ENCODE results near the gene IRX2.

The IRX2 gene

GRCh38 chr5:2751592-2752021 lies at the start of gene IRX2:
Gene IRX2, minus strand, starts transcription at chr5:2751677. Its CDS starts 264 bp downstream, at chr5:2751413.
- FAIRE-seq, result no peak

DNA sequence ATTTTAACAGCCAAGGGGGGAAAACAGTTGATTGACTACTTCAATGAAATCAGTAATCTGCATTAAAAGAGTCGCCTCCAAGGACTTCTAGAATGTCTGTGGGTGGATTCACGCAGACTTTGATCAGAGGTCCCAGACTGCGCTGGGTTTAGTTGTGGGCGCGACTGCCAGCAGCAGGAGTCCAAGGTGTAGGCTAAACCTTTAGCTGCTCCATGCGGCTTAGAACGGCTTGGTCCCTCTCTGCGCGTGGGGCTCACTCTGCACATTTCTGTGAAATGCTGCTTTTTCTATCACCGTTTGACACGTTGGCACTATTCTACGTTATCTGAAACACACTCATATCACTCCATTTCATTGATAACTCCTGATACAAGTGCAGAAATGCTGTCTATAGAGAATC lies 48.6 kb upstream of the IRX2 start:
- no peak for FAIRE-seq

- no peak for FAIRE-seq
Measured at GRCh38 chr5:2797981-2798380, 46.5 kb upstream of the IRX2 start.

DNA sequence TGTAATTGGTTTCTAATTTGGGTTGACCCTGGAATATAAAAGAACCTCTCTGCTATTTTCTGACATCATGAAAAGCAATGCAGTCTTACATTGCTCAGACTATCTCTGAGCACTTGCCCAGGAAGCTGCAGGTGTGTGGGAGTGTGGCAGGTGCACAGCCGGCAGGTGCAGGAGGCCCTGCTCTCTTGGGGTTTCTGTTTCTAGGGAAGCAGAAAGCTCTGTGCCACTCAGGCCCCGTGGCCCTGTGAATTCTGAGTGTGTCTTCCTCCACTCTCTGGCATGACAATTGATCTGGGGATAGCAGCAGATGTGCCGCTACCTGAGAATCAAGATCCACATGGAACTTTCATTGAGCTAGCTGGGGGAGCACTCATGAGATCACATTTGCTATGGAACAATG lies 45.7 kb upstream of the IRX2 start:
- no peak for FAIRE-seq

DNA sequence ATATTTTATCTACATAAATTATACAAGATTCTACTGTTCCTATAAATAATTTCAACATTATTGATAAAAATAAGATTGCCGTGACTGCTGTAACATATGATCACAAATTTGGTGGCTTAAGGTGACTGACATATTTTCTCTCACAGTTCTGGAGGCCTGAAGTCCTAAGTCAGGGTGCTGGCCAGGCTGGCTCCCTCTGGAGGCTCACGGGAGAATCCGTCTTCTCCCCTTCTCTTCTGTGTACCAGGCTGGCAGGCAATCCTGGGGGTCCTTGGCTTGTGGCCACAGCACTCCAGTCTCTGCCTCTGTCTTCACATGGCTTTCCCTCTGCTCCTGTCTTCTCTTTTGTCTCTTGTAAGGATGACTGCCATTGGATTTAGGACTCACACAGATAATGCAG lies 31.7 kb upstream of the IRX2 start:
- no peak for FAIRE-seq

DNA sequence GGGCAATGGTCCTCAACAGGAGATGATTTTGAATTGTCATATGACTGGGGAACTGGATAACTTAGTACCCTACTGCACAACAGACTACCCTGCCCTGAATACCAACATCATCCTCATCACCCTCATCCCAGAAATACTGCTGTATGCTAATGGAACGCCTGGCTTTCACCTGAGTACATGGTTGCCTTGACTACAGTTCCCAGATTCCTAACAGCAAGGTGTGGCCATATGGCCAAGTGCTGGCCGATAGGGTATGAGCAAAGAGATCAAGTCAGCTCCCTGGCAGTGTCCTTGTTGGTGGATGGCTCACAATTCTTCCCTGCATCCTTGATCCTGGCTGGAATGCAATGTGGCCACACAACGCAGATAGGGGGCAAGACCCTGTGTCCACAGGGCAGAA lies 31.2 kb upstream of the IRX2 start:
- FAIRE-seq, result no peak

DNA sequence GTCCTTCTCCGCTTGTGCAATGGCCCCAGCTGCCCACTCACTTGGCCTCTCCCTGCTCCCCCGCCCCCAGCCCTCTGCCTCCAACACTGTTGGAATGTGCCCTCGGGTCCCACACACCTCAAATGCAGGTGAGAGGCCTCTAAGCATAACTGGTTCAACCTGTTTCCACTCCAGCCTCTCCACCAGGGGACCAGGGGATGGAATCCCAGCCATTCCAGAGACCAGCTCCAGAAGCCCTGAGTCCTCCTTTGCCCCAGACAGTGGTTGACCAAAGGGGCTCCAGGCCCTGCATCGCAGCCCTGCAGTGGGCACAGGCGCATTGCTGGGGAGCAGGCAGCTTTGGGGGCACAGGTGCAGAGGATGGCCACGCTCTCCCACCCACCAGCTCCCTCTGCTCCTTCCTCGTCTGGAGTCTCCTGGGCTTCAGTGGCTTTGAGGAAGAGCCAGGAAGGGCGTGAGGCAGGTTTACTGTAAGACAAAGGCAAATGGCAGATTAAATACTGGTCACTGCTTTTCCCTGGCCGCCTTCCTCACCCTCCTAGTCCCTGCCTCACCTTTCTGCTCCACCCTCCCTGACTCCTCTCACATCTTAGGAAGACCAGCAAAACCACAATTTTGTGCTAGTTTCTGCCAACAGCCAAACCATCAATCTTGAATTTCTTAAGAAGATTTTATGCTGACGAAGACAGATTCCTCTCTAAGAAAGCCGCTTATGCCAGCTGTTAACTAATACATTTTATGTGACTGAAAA lies 29.1 kb upstream of the IRX2 start:
- no peak for FAIRE-seq

- no peak for FAIRE-seq
Measured at GRCh38 chr5:2779459-2779858, 28.0 kb upstream of the IRX2 start.

DNA sequence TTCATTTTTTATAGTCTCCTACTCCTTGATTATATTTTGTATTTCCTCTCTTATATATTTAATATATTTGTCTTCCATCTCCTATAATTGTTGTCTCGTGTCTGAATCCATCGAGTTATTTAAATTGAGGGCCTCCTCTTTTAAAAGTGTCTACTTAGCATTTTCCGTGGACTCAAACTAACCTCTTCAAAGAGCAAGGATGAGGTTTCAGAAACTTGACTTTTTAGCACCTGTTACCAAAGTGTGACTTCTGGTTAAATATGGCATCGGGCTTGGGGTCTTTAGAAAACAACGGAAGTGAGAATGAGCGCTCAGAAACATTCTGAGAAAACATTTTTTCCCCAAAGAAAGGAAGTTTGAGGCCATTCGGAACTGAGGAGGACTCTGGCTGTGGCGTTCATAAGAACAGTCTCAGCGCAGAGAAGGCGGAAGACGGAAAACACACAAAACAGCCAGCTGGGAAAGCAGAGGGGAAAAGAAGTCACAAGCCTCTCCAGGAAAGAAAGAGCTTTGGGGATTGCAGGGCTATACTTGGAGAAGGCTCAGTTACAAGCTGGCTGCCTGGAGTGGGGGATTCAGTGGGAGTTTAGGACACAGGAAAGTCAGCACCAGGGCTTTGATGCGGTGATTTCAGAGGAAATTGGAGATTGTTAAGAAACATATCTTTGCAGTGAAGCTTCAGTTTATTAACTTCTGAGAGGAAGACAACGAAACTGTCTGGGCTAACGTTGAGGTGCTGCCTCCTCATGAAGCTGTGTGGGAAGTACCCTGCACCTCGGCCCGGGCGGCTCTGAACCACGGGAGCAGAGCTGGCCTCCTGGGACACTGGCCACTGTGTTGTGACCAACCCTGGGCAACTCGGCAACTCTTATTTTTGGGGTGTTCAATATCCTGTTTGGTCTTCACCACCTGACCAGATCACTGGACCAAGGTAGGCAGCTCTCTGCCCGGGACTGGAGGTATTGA lies 25.1 kb upstream of the IRX2 start:
- no peak for FAIRE-seq

GRCh38 chr5:2773327-2773726 lies 21.9 kb upstream of the IRX2 start:
- no peak for FAIRE-seq

GRCh38 chr5:2767089-2767488 lies 15.6 kb upstream of the IRX2 start:
- FAIRE-seq, result no peak

- FAIRE-seq, result no peak
Measured at GRCh38 chr5:2764581-2764980, 13.1 kb upstream of the IRX2 start.

GRCh38 chr5:2763533-2763794 lies 12.0 kb upstream of the IRX2 start:
- no peak for FAIRE-seq

DNA sequence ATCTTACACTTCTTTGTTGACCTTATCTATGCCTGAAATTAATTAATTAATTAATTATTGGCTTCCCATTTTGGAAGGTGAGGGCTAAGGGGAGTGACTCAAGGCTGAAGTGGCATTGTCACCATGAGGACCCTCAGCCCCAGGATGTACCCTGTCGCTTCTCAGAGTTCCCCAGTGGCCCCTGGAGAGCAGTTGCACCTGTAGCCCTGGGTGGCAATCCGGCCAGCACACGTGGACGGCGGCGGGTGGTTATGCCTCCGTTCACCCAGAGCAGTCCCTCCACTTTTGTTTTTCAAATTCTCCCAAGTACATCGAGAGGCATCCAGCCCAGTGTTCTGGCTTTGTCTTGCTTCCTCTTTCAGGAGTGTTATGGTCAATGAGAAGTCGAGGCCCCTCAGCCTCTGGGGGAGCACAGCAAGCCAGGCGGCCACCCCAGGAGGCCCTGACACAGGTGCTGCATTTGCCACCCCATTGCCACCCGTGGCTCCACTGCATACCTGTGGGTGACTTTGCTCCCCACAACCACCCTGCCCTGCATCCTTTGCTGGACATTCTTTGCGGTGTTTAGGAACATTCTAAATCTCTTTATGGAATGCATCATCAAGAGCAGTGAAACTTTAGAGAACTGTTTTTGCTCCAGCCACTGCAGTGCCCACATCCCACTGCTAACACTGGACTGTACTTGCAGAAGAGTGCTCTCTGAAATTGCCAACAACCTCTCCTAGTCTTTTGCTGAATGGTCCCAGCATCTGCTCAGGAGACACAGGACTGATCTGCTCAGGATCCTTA lies 11.5 kb upstream of the IRX2 start:
- no peak for FAIRE-seq

DNA sequence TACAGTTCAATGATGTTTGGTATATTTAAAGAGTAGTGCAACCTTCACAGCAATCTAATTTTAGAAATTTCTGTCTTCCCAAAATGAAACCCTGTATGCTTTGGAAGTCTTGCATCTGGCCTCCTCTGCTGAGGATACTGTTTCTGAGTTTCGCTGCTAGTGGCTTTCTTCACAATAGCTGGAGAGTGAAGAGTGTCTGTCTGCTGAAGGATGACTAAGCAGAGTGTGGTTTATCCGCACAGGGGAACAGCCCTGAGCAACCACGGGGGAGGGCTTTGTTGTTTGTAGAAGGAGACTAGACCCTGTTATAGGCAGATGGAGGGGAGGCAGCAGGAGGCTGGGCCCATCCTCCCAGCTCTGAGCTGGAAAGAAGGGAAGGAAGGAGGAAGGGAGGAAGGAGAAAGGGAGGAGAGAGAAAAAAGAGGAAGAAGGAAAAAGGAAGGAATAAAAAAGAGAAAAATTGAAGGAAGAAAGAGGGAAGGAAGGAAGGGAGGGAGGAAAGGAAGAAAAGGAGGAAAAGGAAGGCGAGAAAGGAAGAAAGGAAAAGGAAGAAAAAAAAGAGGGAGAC lies 10.5 kb upstream of the IRX2 start:
- no peak for FAIRE-seq

DNA sequence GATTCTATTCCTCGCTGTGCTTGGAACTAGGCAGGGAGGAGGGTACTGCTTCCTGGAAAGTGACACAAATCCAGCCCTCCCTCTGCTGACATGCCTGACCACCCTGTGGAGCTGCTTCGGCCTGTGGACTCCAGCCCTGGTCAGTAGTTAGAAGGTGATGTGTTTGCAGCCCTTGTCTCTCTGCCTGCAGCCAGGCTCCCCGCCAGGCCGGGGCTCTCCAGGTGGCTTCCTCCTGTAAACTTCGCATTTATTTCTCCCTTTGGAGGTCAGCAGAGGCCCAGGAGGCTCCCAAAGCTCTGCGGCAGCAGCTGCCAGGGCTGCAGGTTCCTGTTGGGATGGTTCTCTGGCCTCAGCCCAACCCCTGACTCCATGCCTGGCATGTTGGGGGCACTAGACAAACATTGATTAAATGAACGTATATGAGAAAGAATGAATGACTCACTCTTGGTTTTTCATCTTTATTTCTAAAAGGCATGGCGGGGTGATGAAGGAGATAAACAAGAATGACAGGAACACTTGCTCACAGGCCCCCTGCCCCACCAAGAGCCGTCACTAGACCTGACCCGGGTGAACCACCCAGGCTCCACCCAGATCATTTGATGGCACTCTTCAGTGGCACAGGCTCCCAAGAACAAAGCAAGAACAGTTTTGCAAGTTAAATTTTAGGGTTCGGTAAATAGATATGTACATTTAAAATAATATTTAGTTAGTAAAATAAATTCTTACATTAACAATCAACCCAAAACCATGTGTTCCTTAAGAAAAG lies 8.4 kb upstream of the IRX2 start:
- FAIRE-seq, result no peak

- FAIRE-seq, result no peak
Measured at GRCh38 chr5:2759091-2759490, 7.6 kb upstream of the IRX2 start.

- FAIRE-seq, result no peak
Measured at GRCh38 chr5:2758632-2759031, 7.2 kb upstream of the IRX2 start.

GRCh38 chr5:2757563-2758351 lies 6.3 kb upstream of the IRX2 start:
- no peak for FAIRE-seq

DNA sequence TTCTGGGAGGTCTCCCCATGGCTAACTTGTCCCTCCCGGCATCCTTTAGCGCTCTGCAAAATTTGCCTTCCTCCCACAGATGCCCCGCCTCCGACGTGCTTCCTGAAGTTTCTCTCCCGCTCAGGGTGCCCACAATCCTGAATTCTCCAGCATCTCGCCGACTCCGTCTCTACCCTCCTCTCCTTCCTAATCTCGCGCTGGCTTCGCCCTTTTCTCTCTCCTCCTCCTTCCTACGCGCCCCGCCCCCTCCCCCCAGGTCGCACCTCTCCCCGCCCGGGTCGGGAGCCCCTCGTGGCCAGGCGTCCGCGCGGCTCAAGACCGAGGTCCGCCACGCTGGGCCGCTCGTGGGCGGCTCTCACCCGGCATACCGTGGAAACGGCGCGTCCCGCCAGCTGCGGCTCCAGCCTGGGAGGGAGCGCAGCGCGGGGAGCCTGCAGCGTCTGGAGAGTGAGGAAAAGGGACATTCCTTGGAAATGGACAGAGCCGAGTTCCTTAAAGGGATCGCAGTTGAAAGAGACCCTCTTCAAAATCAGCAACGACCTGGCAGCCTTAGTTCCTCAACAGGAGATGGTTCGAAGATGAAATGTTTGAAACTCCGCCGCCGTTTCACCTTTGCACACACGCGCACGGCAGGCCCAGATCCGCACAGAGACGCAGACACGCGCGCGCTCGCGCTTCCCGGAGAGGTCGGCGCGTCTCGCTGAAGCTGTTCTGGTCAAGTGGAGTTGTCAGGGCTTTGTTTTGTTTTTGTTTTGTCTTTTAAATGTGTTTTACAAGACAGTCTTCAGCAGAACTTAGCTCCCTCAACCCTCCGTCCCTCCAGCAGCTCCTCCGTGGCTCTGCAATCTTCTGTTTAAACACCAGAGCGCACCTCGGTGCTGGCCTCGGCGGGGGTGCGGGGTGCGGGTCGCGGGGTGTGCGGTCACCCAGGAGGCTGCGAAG lies 5.0 kb upstream of the IRX2 start:
- FAIRE-seq, result no peak

All from islet of Langerhans (tissue), 1 donor.